HepG2 (cell line): ENCODE results near the gene HPD. TPM values are rescaled to one million over a fixed set of nuclear protein-coding genes. Genes with fewer than 3 reads are reported as not detected.

Experiments used
- ADNP ChIP-seq: sonication (generic); formaldehyde crosslinking; IDR thresholded peaks from 2 replicates; pipeline ENCODE4 v1.4.0; 2020; ENCODE audit warnings: missing genetic modification reagents
- AKAP8 ChIP-seq: sonication (generic); formaldehyde crosslinking; IDR thresholded peaks from 2 replicates; pipeline ENCODE4 v1.5.1; 2020; ENCODE audit warnings: mild to moderate bottlenecking, missing genetic modification reagents
- FOXJ3 ChIP-seq: sonication (generic); formaldehyde crosslinking; IDR thresholded peaks from 2 replicates; pipeline ENCODE4 v1.4.0; 2020; ENCODE audit warnings: missing genetic modification reagents, mild to moderate bottlenecking, borderline replicate concordance
- GABPB1 ChIP-seq: IDR thresholded peaks from 2 replicates; pipeline ENCODE4 v1.6.1; 2016; ENCODE audit warnings: mild to moderate bottlenecking, missing genetic modification reagents, moderate library complexity, missing compliant biosample characterization
- MIER2 ChIP-seq: IDR thresholded peaks from 2 replicates; pipeline ENCODE4 v1.6.1; 2016; ENCODE audit warnings: missing biosample characterization, missing genetic modification reagents
- NFKB2 ChIP-seq: sonication (generic); formaldehyde crosslinking; IDR thresholded peaks from 2 replicates; pipeline ENCODE4 v1.4.0; 2020; ENCODE audit warnings: missing genetic modification reagents, borderline replicate concordance
- NKX3-1 ChIP-seq: sonication (generic); formaldehyde crosslinking; IDR thresholded peaks from 2 replicates; pipeline ENCODE4 v1.5.0; 2020; ENCODE audit warnings: missing genetic modification reagents
- REST ChIP-seq, 2 experiments: IDR thresholded peaks; 2 replicates each; pipeline ENCODE4 v1.6.1; 2011 to 2012; ENCODE audit warnings: low read length in 2 of 2, borderline replicate concordance in 1 of 2, low read depth in 1 of 2, mild to moderate bottlenecking in 1 of 2, moderate library complexity in 1 of 2
- TAF1 ChIP-seq: sonication (generic); formaldehyde crosslinking; IDR thresholded peaks from 2 replicates; pipeline ENCODE4 v1.4.0; 2020; ENCODE audit warnings: missing genetic modification reagents
- TFE3 ChIP-seq: IDR thresholded peaks from 2 replicates; pipeline ENCODE4 v1.6.1; 2016
- U2AF2 ChIP-seq: fragments of 200-400 bp; formaldehyde crosslinking; IDR thresholded peaks from 2 replicates; pipeline ENCODE4 v1.6.1; 2017; ENCODE audit warnings: low read depth, mild to moderate bottlenecking, low read length
- ZNF441 ChIP-seq: sonication (generic); formaldehyde crosslinking; IDR thresholded peaks from 2 replicates; pipeline ENCODE4 v1.7.0; 2021; ENCODE audit warnings: missing genetic modification reagents, borderline replicate concordance
- ZNF501 ChIP-seq: sonication (generic); formaldehyde crosslinking; IDR thresholded peaks from 2 replicates; pipeline ENCODE4 v1.5.1; 2020; ENCODE audit warnings: mild to moderate bottlenecking, moderate library complexity, missing genetic modification reagents
- ZNF580 ChIP-seq: IDR thresholded peaks from 2 replicates; pipeline ENCODE4 v1.6.1; 2016; ENCODE audit warnings: low read depth, borderline replicate concordance
- ZNF780A ChIP-seq: sonication (generic); formaldehyde crosslinking; IDR thresholded peaks from 2 replicates; pipeline ENCODE4 v1.8.0; 2022; ENCODE audit warnings: mild to moderate bottlenecking, missing genetic modification reagents, moderate library complexity
- ZSCAN29 ChIP-seq: sonication (generic); formaldehyde crosslinking; conservative IDR thresholded peaks from 2 replicates; pipeline ENCODE4 v1.4.0; 2020; ENCODE audit warnings: mild to moderate bottlenecking, missing genetic modification reagents
- polyA plus RNA-seq, 8 experiments: library from polyadenylated mRNA; depleted of rRNA in 3 of 8; stranded (reverse) in 7 of 8; unstranded in 1 of 8; fragments of >200 nt; fragmentation: Illumina TruSeq in 4 of 8; extraction: Trizol in 4 of 8; gene quantifications; 2 replicates each; pipeline versions ENCODE4 v1.2.1 to v1.2.3, GENCODE V29; 2011 to 2016; ENCODE audit warnings: low read depth in 4 of 8, missing spikeins in 1 of 8, mixed read lengths in 1 of 8; ENCODE audit not compliant: insufficient read depth in 1 of 8
- total RNA-seq, 5 experiments: library from RNA; depleted of rRNA; stranded (reverse); fragments of >200 nt; fragmentation: Illumina TruSeq; extraction: Trizol; gene quantifications; 2 replicates each; pipeline ENCODE4 v1.2.3, GENCODE V29; 2016; ENCODE audit warnings: low read depth in 1 of 5
- TF ChIP-seq, protein P1 (sequence below): sonication (generic); formaldehyde crosslinking; IDR thresholded peaks from 2 replicates; pipeline ENCODE4 v1.4.0; 2020; ENCODE audit warnings: missing genetic modification reagents
- TF ChIP-seq, protein P2 (sequence below): sonication (generic); formaldehyde crosslinking; IDR thresholded peaks from 2 replicates; pipeline ENCODE4 v1.5.1; 2020; ENCODE audit warnings: mild to moderate bottlenecking, missing genetic modification reagents, borderline replicate concordance

HPD gene
- total and polyA plus RNA-seq, 2 of the 13 experiments (the other 11 are each of a cell fraction or from before 2014, with no cell fraction given) = 120 to 195 TPM

DNA sequence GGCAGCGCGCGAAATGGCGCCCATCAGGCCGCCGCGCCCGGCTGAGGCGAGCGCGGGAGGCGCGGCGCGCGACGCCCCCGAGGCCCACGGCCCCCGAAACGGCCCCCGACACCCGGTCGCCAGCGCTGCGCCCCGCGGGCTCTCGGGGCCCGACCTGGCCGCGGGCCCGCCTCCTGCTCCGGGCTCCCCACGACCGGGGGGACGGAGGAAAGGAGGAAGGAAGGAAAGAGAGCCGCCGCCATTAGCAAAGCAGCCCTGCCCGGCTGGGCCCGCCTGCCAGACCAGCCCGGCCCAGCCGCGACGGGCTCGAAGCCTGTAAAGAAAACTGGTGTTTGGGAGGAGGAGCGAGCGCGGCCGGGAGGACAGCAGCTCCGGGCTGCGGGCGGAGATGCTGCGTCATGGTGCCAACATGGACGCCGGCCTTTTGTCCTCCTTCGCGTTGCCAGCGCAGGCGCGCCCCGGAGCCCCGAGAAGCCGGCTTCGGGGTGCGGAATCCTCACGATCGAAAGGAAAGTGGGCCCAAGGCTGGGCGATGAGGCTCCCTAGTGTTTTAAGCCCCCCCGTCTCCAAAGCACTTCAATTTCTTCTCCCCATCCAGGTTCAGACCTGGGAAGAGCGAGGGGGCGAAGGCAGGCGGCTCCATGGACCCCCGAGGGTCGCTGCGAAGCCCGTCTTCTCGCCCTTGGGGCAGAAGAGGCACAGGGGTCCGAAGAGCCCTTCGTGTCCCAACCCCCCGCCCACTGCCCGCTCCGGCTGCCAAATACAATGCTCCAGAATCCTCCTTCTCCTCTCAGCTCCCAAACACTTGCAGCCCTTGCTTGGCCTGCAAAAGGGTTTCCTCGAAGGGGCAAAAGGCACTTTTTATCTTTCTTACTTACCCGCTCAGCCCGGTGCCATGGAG, 57.7 kb downstream of the HPD start (continued):
- TF ChIP-seq ZNF441 (CRISPR knock-in tag) (0 out of 2 replicates have a peak, but pooled peaks have one; percentile 10), ZSCAN29 (CRISPR knock-in tag) (0 out of 2 replicates have a peak, but pooled peaks have one; percentile 39), GABPB1 (peak; percentile 40; the same call in 1 of the 2 replicates), ZNF780A (CRISPR knock-in tag) (no peak), AKAP8 (CRISPR knock-in tag) (no peak), FOXJ3 (CRISPR knock-in tag) (no peak), REST (IDR thresholded peaks at IDR 0.05; ENCODE audit: borderline replicate concordance in 1 of 2, low read depth in 1 of 2, low read length in 2 of 2) (peak in 1 of 2 experiments; percentile 48; a peak in 1 of 4 replicates), NKX3-1 (CRISPR knock-in tag) (0 out of 2 replicates have a peak, but pooled peaks have one; percentile 25), ZNF580 (CRISPR knock-in tag) (0 out of 2 replicates have a peak, but pooled peaks have one; percentile 70), TFE3 (CRISPR knock-in tag) (no peak), NFKB2 (CRISPR knock-in tag) (0 out of 2 replicates have a peak, but pooled peaks have one; percentile 55), ADNP (CRISPR knock-in tag) (no peak), TAF1 (peak; percentile 83), MIER2 (CRISPR knock-in tag) (no peak), U2AF2 (0 out of 2 replicates have a peak, but pooled peaks have one; percentile 32), ZNF501 (peak; percentile 66; the same call in 1 of the 2 replicates)
- TF ChIP-seq, protein P1, sequence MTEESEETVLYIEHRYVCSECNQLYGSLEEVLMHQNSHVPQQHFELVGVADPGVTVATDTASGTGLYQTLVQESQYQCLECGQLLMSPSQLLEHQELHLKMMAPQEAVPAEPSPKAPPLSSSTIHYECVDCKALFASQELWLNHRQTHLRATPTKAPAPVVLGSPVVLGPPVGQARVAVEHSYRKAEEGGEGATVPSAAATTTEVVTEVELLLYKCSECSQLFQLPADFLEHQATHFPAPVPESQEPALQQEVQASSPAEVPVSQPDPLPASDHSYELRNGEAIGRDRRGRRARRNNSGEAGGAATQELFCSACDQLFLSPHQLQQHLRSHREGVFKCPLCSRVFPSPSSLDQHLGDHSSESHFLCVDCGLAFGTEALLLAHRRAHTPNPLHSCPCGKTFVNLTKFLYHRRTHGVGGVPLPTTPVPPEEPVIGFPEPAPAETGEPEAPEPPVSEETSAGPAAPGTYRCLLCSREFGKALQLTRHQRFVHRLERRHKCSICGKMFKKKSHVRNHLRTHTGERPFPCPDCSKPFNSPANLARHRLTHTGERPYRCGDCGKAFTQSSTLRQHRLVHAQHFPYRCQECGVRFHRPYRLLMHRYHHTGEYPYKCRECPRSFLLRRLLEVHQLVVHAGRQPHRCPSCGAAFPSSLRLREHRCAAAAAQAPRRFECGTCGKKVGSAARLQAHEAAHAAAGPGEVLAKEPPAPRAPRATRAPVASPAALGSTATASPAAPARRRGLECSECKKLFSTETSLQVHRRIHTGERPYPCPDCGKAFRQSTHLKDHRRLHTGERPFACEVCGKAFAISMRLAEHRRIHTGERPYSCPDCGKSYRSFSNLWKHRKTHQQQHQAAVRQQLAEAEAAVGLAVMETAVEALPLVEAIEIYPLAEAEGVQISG (CRISPR knock-in tag) = peak; percentile 35; the same call in 1 of the 2 replicates
- TF ChIP-seq, protein P2, sequence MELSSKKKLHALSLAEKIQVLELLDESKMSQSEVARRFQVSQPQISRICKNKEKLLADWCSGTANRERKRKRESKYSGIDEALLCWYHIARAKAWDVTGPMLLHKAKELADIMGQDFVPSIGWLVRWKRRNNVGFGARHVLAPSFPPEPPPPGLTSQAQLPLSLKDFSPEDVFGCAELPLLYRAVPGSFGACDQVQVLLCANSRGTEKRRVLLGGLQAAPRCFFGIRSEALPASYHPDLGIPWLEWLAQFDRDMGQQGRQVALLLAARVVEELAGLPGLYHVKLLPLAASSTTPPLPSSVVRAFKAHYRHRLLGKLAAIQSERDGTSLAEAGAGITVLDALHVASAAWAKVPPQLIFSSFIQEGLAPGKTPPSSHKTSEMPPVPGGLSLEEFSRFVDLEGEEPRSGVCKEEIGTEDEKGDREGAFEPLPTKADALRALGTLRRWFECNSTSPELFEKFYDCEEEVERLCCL (CRISPR knock-in tag) = 0 out of 2 replicates have a peak, but pooled peaks have one; percentile 11
